ENCODE measurements around the gene BNC2. TPM values are rescaled to one million over a fixed set of nuclear protein-coding genes. Genes with fewer than 3 reads are reported as not detected.

The BNC2 gene
- total and polyA plus RNA-seq, 7 donors, result 0.23 to 205 (median 117) TPM

GRCh38 chr9:16675131-16675530 lies 195.3 kb downstream of the BNC2 start:
- no peaks in the 10 kb centered on the region for H3K9me3 ChIP-seq
- 96 to 97% methylated on average over 5 of the region's 5 CpGs for WGBS, 2 donors
- H3K4me1 ChIP-seq, result peaks cover 0 to 57% (median 42%) of the 10 kb centered on the region in 4 donors
- no peaks in the 10 kb centered on the region for H3K36me3 ChIP-seq
- no peaks in the 10 kb centered on the region for H3K27me3 ChIP-seq
- peak overlapping the region in 2 of 4 donors; percentile 48 to 58 for H3K27ac ChIP-seq
- TF ChIP-seq EP300 (IDR thresholded peaks at IDR 0.05) (no peak), CTCF (IDR thresholded peaks at IDR 0.05) (no peak), POLR2A (IDR thresholded peaks at IDR 0.05) (no peak), POLR2AphosphoS5 (IDR thresholded peaks at IDR 0.05) (no peak)
- intact Hi-C loops (cut with DNase I), result no loop called here
- no peak overlapping the region for H3K4me3 ChIP-seq
- DNase-seq, result no peak

GRCh38 chr9:16673171-16673570 lies 197.3 kb downstream of the BNC2 start:
- intact Hi-C loops (cut with DNase I), result no loop called here
- Histone ChIP-seq H3K9me3 (no peaks in the 10 kb centered on the region), H3K36me3 (no peaks in the 10 kb centered on the region), H3K27me3 (no peaks in the 10 kb centered on the region), H3K4me3 (no peak overlapping the region), H3K4me1 (peaks cover 0 to 48% (median 39%) of the 10 kb centered on the region in 4 donors), H3K27ac (peak overlapping the region in 3 of 4 donors; percentile 15 to 58 (median 48))
- no peak for DNase-seq
- TF ChIP-seq POLR2AphosphoS5 (IDR thresholded peaks at IDR 0.05) (no peak), CTCF (IDR thresholded peaks at IDR 0.05) (no peak), POLR2A (IDR thresholded peaks at IDR 0.05) (no peak), EP300 (IDR thresholded peaks at IDR 0.05) (no peak)

DNA sequence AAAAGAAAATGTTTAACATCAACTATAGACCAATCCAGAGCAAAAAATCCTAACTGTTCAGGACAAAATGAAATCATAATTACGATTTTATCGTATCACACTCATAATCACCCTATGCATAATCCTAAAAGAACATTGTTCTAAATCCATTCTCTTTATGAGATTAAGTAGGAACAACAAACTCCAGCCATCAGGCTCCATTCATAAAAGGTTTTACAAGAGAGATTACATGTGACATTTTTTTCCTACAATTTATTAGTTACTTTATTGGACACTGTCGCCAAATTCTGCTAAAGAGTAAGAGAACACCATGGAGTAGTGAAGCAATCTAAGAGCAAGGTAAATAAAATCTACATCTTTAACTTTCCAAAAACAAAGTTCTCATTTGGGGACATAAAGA lies 198.0 kb downstream of the BNC2 start:
- DNase-seq, result no peak
- no peak for TF ChIP-seq EP300 (IDR thresholded peaks at IDR 0.05)
- no peak for TF ChIP-seq POLR2AphosphoS5 (IDR thresholded peaks at IDR 0.05)
- TF ChIP-seq CTCF (IDR thresholded peaks at IDR 0.05), result no peak
- no peak for TF ChIP-seq POLR2A (IDR thresholded peaks at IDR 0.05)
- Histone ChIP-seq H3K4me1 (peaks cover 0 to 47% (median 39%) of the 10 kb centered on the region in 4 donors), H3K27me3 (no peaks in the 10 kb centered on the region), H3K36me3 (no peaks in the 10 kb centered on the region), H3K9me3 (no peaks in the 10 kb centered on the region), H3K27ac (peak overlapping the region in 2 of 4 donors; percentile 48 to 58), H3K4me3 (no peak overlapping the region)
- 90% methylated on average over 3 of the region's 3 CpGs for WGBS, 2 donors
- intact Hi-C loops (cut with DNase I), result no loop called here

GRCh38 chr9:16671591-16672137 lies 198.8 kb downstream of the BNC2 start:
- H3K4me1 ChIP-seq, result peaks cover 0 to 54% (median 39%) of the 10 kb centered on the region in 4 donors
- H3K27ac ChIP-seq, result peak overlapping the region in 2 of 4 donors; percentile 48 to 58
- 73 to 87% methylated on average over 1 of the region's 1 CpG for WGBS, 2 donors
- no peaks in the 10 kb centered on the region for H3K36me3 ChIP-seq
- DNase-seq, result no peak
- H3K9me3 ChIP-seq, result no peaks in the 10 kb centered on the region
- intact Hi-C loops (cut with DNase I), result no loop called here
- TF ChIP-seq POLR2AphosphoS5 (IDR thresholded peaks at IDR 0.05) (peak in 2 of 4 donors; percentile 15 to 36), POLR2A (IDR thresholded peaks at IDR 0.05) (no peak)
- no peak overlapping the region for H3K4me3 ChIP-seq
- H3K27me3 ChIP-seq, result no peaks in the 10 kb centered on the region

- TF ChIP-seq CTCF (IDR thresholded peaks at IDR 0.05) (no peak), EP300 (IDR thresholded peaks at IDR 0.05) (no peak), POLR2A (IDR thresholded peaks at IDR 0.05) (no peak), POLR2AphosphoS5 (IDR thresholded peaks at IDR 0.05) (no peak)
- Histone ChIP-seq H3K27ac (peak overlapping the region in 2 of 4 donors; percentile 48 to 58), H3K4me3 (no peak overlapping the region), H3K36me3 (no peaks in the 10 kb centered on the region), H3K27me3 (no peaks in the 10 kb centered on the region), H3K4me1 (peaks cover 0 to 61% (median 41%) of the 10 kb centered on the region in 4 donors), H3K9me3 (no peaks in the 10 kb centered on the region)
- WGBS, 2 donors, result 89 to 94% methylated on average over 6 of the region's 6 CpGs
- DNase-seq, result no peak
- intact Hi-C loops (cut with DNase I), result no loop called here
These were observed 199.7 kb downstream of the BNC2 start for GRCh38 chr9:16670791-16671190.
